OCI-LY7 (cell line): Measurements from ENCODE around the gene FBXW12. TPM values are rescaled to one million over a fixed set of nuclear protein-coding genes. Genes with fewer than 3 reads are reported as not detected.

Experiments used
- BruUV-seq: library from RNA; stranded (reverse); fragments of 400-500 nt; replicated peaks from 2 replicates; lab custom pipeline; 2021; lab: Mats Ljungman, UMichigan
- CTCF ChIA-PET: fragments of 300-600 bp; sonication (Branson Sonifier 250); formaldehyde crosslinking; loops from one replicate; lab custom pipeline; 2022; ENCODE audit warnings: antibody characterized with exemption; ENCODE audit not compliant: unreplicated experiment; lab: Charles Lee
- POLR2A ChIA-PET: fragments of 300-600 bp; sonication (Branson Sonifier 250); formaldehyde crosslinking; loops from one replicate; lab custom pipeline; 2022; ENCODE audit warnings: antibody characterized with exemption; lab: Charles Lee
- DNase-seq: peaks from one replicate; pipeline ENCODE4 v3.0.0-alpha.2; 2015; ENCODE audit warnings: low spot score
- H2AFZ ChIP-seq: fragments of 200-600 bp; sonication (generic), shearing (Covaris generic); 2 replicates; pipeline ENCODE4 v1.6.1; 2014; ENCODE audit warnings: mild to moderate bottlenecking, antibody characterized with exemption, low read length, moderate library complexity
- H3K27ac ChIP-seq: fragments of 200-600 bp; sonication (generic); 2 replicates; pipeline ENCODE4 v1.5.1; 2014; ENCODE audit warnings: mixed run types, low read depth, mild to moderate bottlenecking, moderate library complexity, low read length, inconsistent platforms; ENCODE audit not compliant: poor library complexity, severe bottlenecking
- H3K36me3 ChIP-seq: fragments of 200-600 bp; sonication (generic); 2 replicates; pipeline ENCODE4 v1.6.1; 2014; ENCODE audit warnings: mild to moderate bottlenecking, antibody characterized with exemption, low read length, moderate library complexity, mixed read lengths; ENCODE audit not compliant: insufficient read depth
- H3K4me1 ChIP-seq: fragments of 200-600 bp; sonication (generic); 2 replicates; pipeline ENCODE4 v1.5.1; 2014; ENCODE audit warnings: mild to moderate bottlenecking, low read length; ENCODE audit not compliant: insufficient read depth, poor library complexity, severe bottlenecking
- H3K4me2 ChIP-seq: fragments of 200-600 bp; sonication (generic); 2 replicates; pipeline ENCODE4 v1.6.1; 2014; ENCODE audit warnings: mild to moderate bottlenecking, low read length
- H3K4me3 ChIP-seq: fragments of 200-600 bp; sonication (generic); 2 replicates; pipeline ENCODE4 v1.5.1; 2014; ENCODE audit warnings: mild to moderate bottlenecking, low read depth, low read length; ENCODE audit not compliant: poor library complexity, severe bottlenecking
- H3K79me2 ChIP-seq: fragments of 200-600 bp; sonication (generic); 2 replicates; pipeline ENCODE4 v1.6.1; 2016; ENCODE audit warnings: low read depth, mild to moderate bottlenecking, low read length, moderate library complexity, mixed read lengths; ENCODE audit not compliant: insufficient read depth
- H3K9me2 ChIP-seq: fragments of 200-600 bp; sonication (generic); 2 replicates; pipeline ENCODE4 v1.6.1; 2016; ENCODE audit warnings: mild to moderate bottlenecking, low read length, mixed read lengths; ENCODE audit not compliant: insufficient read depth
- H3K9me3 ChIP-seq: fragments of 200-600 bp; sonication (generic); 2 replicates; pipeline ENCODE4 v1.6.1; 2014; ENCODE audit warnings: mild to moderate bottlenecking, mixed run types, low read length, mixed read lengths
- H4K20me1 ChIP-seq: fragments of 200-600 bp; sonication (generic); 2 replicates; pipeline ENCODE4 v1.6.1; 2014; ENCODE audit warnings: mild to moderate bottlenecking, antibody characterized with exemption, low read length, moderate library complexity, mixed read lengths; ENCODE audit not compliant: insufficient read depth
- CTCF ChIP-seq: fragments of 200-600 bp; sonication (generic); conservative IDR thresholded peaks from 2 replicates; pipeline ENCODE4 v1.5.1; 2014; ENCODE audit warnings: mild to moderate bottlenecking, antibody characterized with exemption, low read length, moderate library complexity, mixed read lengths
- EZH2phosphoT487 ChIP-seq: fragments of 200-600 bp; sonication (generic); IDR thresholded peaks from 2 replicates; pipeline ENCODE4 v1.6.1; 2018; ENCODE audit warnings: low read depth, borderline replicate concordance, mild to moderate bottlenecking, mixed run types, antibody characterized with exemption, low read length, moderate library complexity, mixed read lengths
- intact Hi-C: fragments of 100-400 bp; cut with micrococcal nuclease; formaldehyde crosslinking; loops from one replicate; pipeline ENCODE4 v1.10.0; 2022; ENCODE audit not compliant: unreplicated experiment
- total RNA-seq, 2 experiments: library from RNA; depleted of rRNA in 1 of 2; stranded (reverse); fragments of >200 nt in 1 of 2; shearing (Covaris generic) in 1 of 2; gene quantifications; 2 replicates each; pipeline ENCODE4 v1.2.3, GENCODE V29; 2014 to 2022

FBXW12 gene
- total RNA-seq, 2 experiments from 2014 or later = 0.44 to 0.50 TPM

- Histone ChIP-seq H3K4me1 (peaks cover 13% of the 10 kb centered on the region), H3K9me2 (no peaks in the 10 kb centered on the region), H3K4me2 (peak overlapping the region; percentile 91), H3K36me3 (peaks cover 33% of the 10 kb centered on the region; the same call in 1 of the 2 replicates), H2AFZ (peak overlapping the region; percentile 63), H3K9me3 (no peaks in the 10 kb centered on the region), H3K27ac (no peak overlapping the region), H3K79me2 (no peaks in the 10 kb centered on the region), H4K20me1 (no peaks in the 10 kb centered on the region), H3K4me3 (peak overlapping the region; percentile 74)
- TF ChIP-seq CTCF (no peak), EZH2phosphoT487 (no peak)
- intact Hi-C loops = no loop called here
- peak; percentile 58 for DNase-seq
- BruUV-seq = no TSS peak
- ChIA-PET POLR2A (no interaction called here), CTCF (no interaction called here)
These were observed 57.4 kb downstream of the FBXW12 start for GRCh38 chr3:48429317-48429959.

GRCh38 chr3:48429960-48430707 is 58.1 kb downstream of the FBXW12 start, which contains the start of gene PLXNB1:
Gene PLXNB1 (minus strand): TSS chr3:48430086. CDS start chr3:48424611, 5,475 bp downstream.
- TF ChIP-seq EZH2phosphoT487 (no peak), CTCF (no peak)

More at GRCh38 chr3:48429960-48430707, 58.1 kb downstream of the FBXW12 start, which contains the start of gene PLXNB1:
- H3K79me2 ChIP-seq = no peaks in the 10 kb centered on the region
- peaks cover 38% of the 10 kb centered on the region; the same call in 1 of the 2 replicates for H3K36me3 ChIP-seq
- ChIA-PET POLR2A (interaction anchor here (0.5 to 0.6 kb wide), 3 partner anchors 64 to 509 kb away, joined by 3 to 4 read pairs (median 4); no protein-coding TSS in a partner anchor), CTCF (no interaction called here)
- H2AFZ ChIP-seq = peak within 1 kb of the TSS; percentile 63
- H4K20me1 ChIP-seq = no peaks in the 10 kb centered on the region
- peak within 1 kb of the TSS; percentile 74 for H3K4me3 ChIP-seq
- BruUV-seq = no TSS peak
- no peaks in the 10 kb centered on the region for H3K9me2 ChIP-seq
- DNase-seq = peak; percentile 53
- H3K27ac ChIP-seq = no peak within 1 kb of the TSS
- intact Hi-C loops = loop anchor here (10.0 kb wide), 1 partner anchor 125 kb away; the partner anchor contains the start of gene NME6
- H3K4me2 ChIP-seq = peak within 1 kb of the TSS; percentile 91
- no peaks in the 10 kb centered on the region for H3K9me3 ChIP-seq
- H3K4me1 ChIP-seq = peaks cover 13% of the 10 kb centered on the region
